SK-N-SH treated with all-trans-retinoic acid at 6 μM for 48 hours (cell line): ENCODE measurements around the gene MTRF1.

Experiments used
- ATAC-seq: fragments of 200-7000 bp; cut with Tn5 transposase; 3 replicates; pipeline ENCODE4 v1.9.1; 2020; ENCODE audit warnings: mild to moderate bottlenecking, moderate library complexity
- ARNTL ChIP-seq: fragments of 450-650 bp; formaldehyde crosslinking; IDR thresholded peaks from 2 replicates; pipeline ENCODE4 v1.5.0; 2020; ENCODE audit warnings: low read depth, mild to moderate bottlenecking, moderate library complexity, borderline replicate concordance
- BACH2 ChIP-seq: fragments of 250-450 bp; sonication (Bioruptor Pico); IDR thresholded peaks from 2 replicates; pipeline ENCODE4 v1.9.0; 2021; ENCODE audit warnings: mild to moderate bottlenecking, borderline replicate concordance
- CSDC2 ChIP-seq: fragments of 250-450 bp; sonication (Bioruptor Pico); IDR thresholded peaks from 2 replicates; pipeline ENCODE4 v1.5.0; 2020; ENCODE audit warnings: mild to moderate bottlenecking, moderate library complexity
- ESRRG ChIP-seq: fragments of 250-450 bp; sonication (Bioruptor Pico); IDR thresholded peaks from 2 replicates; pipeline ENCODE4 v1.6.1; 2021; ENCODE audit warnings: mild to moderate bottlenecking
- GLIS3 ChIP-seq: fragments of 250-450 bp; sonication (Bioruptor Pico); IDR thresholded peaks from 2 replicates; pipeline ENCODE4 v1.5.0; 2020; ENCODE audit warnings: mild to moderate bottlenecking, moderate library complexity
- ISL1 ChIP-seq: fragments of 250-450 bp; sonication (Bioruptor Pico); IDR thresholded peaks from 2 replicates; pipeline ENCODE4 v2.1.2; 2022; ENCODE audit warnings: mild to moderate bottlenecking, moderate library complexity
- OSR1 ChIP-seq: fragments of 250-450 bp; sonication (Bioruptor Pico); IDR thresholded peaks from 2 replicates; pipeline ENCODE4 v1.8.0; 2022; ENCODE audit warnings: moderate library complexity, mild to moderate bottlenecking, inconsistent platforms
- PPARA ChIP-seq: fragments of 250-450 bp; sonication (Bioruptor Pico); IDR thresholded peaks from 2 replicates; pipeline ENCODE4 v1.5.0; 2020; ENCODE audit warnings: mild to moderate bottlenecking, borderline replicate concordance
- RARB ChIP-seq: fragments of 250-450 bp; sonication (Bioruptor Pico); IDR thresholded peaks from 2 replicates; pipeline ENCODE4 v1.8.0; 2021; ENCODE audit warnings: mild to moderate bottlenecking, moderate library complexity
- SNAI2 ChIP-seq: fragments of 250-450 bp; sonication (Bioruptor Pico); IDR thresholded peaks from 2 replicates; pipeline ENCODE4 v1.5.0; 2020; ENCODE audit warnings: mild to moderate bottlenecking, moderate library complexity
- TCF4 ChIP-seq: fragments of 250-450 bp; sonication (Bioruptor Pico); IDR thresholded peaks from 2 replicates; pipeline ENCODE4 v1.8.0; 2021; ENCODE audit warnings: mild to moderate bottlenecking, moderate library complexity, borderline replicate concordance
- TOX ChIP-seq: fragments of 250-450 bp; sonication (Bioruptor Pico); IDR thresholded peaks from 2 replicates; pipeline ENCODE4 v1.8.0; 2021; ENCODE audit warnings: mild to moderate bottlenecking, moderate library complexity, borderline replicate concordance
- ZC3H10 ChIP-seq: fragments of 250-450 bp; sonication (Bioruptor Pico); IDR thresholded peaks from 2 replicates; pipeline ENCODE4 v1.5.1; 2021; ENCODE audit warnings: mild to moderate bottlenecking, moderate library complexity
- ZFP3 ChIP-seq: fragments of 250-450 bp; sonication (Bioruptor Pico); IDR thresholded peaks from 2 replicates; pipeline ENCODE4 v1.5.0; 2020; ENCODE audit warnings: mild to moderate bottlenecking, moderate library complexity
- ZFP30 ChIP-seq: fragments of 450-650 bp; formaldehyde crosslinking; IDR thresholded peaks from 2 replicates; pipeline ENCODE4 v1.5.0; 2022; ENCODE audit warnings: mild to moderate bottlenecking, moderate library complexity
- ZNF565 ChIP-seq: fragments of 450-650 bp; formaldehyde crosslinking; conservative IDR thresholded peaks from 2 replicates; pipeline ENCODE4 v1.5.0; 2020; ENCODE audit warnings: low read depth, mild to moderate bottlenecking, moderate library complexity
- ZNF8 ChIP-seq: fragments of 450-650 bp; formaldehyde crosslinking; IDR thresholded peaks from 2 replicates; pipeline ENCODE4 v1.5.0; 2020; ENCODE audit warnings: mild to moderate bottlenecking, moderate library complexity
- TF ChIP-seq, protein P1 (sequence below): fragments of 250-450 bp; sonication (Bioruptor Pico); IDR thresholded peaks from 2 replicates; pipeline ENCODE4 v1.8.0; 2020; ENCODE audit warnings: mild to moderate bottlenecking, moderate library complexity, borderline replicate concordance
- TF ChIP-seq, protein P2 (sequence below): fragments of 250-450 bp; sonication (Bioruptor Pico); IDR thresholded peaks from 2 replicates; pipeline ENCODE4 v1.5.0; 2020; ENCODE audit warnings: mild to moderate bottlenecking, moderate library complexity
- TF ChIP-seq, protein P3 (sequence below): fragments of 250-450 bp; sonication (Bioruptor Pico); IDR thresholded peaks from 2 replicates; pipeline ENCODE4 v1.5.1; 2021; ENCODE audit warnings: mild to moderate bottlenecking, moderate library complexity
- TF ChIP-seq, protein P4 (sequence below): fragments of 250-450 bp; sonication (Bioruptor Pico); IDR thresholded peaks from 2 replicates; pipeline ENCODE4 v1.5.1; 2020; ENCODE audit warnings: low read depth, mild to moderate bottlenecking, moderate library complexity
- TF ChIP-seq, protein P5 (sequence below): fragments of 250-450 bp; sonication (Bioruptor Pico); IDR thresholded peaks from 2 replicates; pipeline ENCODE4 v1.8.0; 2021; ENCODE audit warnings: low read depth, mild to moderate bottlenecking, moderate library complexity, borderline replicate concordance

Gene MTRF1

DNA sequence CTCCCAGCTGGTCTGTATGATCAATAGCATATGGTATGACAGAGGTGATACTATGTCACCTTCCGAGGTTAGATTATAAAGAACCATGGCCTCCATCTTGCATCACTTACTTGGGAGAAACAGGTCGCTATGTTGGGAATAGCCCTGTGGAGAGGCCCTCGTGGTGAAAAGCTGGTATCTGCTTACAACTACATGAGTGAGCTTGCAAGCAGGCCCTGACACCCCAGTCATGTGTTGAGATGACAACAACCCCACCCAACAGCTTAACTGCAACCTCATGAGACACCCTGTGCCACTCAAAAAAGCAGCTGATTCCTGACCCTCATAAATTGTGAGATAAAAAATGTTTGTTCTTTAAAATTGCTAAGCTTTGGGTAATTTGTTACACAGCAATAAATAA, 18.8 kb downstream of the MTRF1 start (continued):
- TF ChIP-seq ZC3H10 (no peak), ZNF565 (CRISPR knock-in tag) (no peak), TOX (CRISPR knock-in tag) (no peak)

DNA sequence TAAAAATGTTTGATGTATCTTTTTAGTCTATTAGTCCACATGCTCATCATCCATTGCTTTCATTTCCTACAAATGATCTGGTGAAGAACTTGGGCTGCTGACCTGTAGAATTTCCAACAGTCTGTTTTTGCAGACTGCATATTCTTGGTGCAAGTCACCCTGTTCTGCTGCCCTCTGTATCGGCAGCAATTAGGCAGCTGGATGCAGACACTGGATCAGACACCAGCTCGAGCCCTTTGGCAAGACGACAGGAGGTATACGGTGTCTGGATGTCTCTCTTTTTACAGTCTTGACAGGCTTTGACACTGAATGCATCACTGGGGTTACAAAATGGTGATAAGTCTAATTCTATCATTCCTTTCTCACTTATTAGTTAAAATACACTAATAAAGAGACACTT, 21.8 kb downstream of the MTRF1 start:
- TF ChIP-seq, protein P1, sequence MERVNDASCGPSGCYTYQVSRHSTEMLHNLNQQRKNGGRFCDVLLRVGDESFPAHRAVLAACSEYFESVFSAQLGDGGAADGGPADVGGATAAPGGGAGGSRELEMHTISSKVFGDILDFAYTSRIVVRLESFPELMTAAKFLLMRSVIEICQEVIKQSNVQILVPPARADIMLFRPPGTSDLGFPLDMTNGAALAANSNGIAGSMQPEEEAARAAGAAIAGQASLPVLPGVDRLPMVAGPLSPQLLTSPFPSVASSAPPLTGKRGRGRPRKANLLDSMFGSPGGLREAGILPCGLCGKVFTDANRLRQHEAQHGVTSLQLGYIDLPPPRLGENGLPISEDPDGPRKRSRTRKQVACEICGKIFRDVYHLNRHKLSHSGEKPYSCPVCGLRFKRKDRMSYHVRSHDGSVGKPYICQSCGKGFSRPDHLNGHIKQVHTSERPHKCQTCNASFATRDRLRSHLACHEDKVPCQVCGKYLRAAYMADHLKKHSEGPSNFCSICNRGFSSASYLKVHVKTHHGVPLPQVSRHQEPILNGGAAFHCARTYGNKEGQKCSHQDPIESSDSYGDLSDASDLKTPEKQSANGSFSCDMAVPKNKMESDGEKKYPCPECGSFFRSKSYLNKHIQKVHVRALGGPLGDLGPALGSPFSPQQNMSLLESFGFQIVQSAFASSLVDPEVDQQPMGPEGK = no peak
- no peak for TF ChIP-seq ZNF8 (CRISPR knock-in tag)
- no peak for TF ChIP-seq ZC3H10
- TF ChIP-seq RARB (CRISPR knock-in tag) = no peak
- no peak for TF ChIP-seq SNAI2
- TF ChIP-seq PPARA (CRISPR knock-in tag) = no peak
- no peak for TF ChIP-seq ESRRG (CRISPR knock-in tag)
- no peak for TF ChIP-seq ZFP30 (CRISPR knock-in tag)
- no peak for TF ChIP-seq ZNF565 (CRISPR knock-in tag)
- TF ChIP-seq, protein P2, sequence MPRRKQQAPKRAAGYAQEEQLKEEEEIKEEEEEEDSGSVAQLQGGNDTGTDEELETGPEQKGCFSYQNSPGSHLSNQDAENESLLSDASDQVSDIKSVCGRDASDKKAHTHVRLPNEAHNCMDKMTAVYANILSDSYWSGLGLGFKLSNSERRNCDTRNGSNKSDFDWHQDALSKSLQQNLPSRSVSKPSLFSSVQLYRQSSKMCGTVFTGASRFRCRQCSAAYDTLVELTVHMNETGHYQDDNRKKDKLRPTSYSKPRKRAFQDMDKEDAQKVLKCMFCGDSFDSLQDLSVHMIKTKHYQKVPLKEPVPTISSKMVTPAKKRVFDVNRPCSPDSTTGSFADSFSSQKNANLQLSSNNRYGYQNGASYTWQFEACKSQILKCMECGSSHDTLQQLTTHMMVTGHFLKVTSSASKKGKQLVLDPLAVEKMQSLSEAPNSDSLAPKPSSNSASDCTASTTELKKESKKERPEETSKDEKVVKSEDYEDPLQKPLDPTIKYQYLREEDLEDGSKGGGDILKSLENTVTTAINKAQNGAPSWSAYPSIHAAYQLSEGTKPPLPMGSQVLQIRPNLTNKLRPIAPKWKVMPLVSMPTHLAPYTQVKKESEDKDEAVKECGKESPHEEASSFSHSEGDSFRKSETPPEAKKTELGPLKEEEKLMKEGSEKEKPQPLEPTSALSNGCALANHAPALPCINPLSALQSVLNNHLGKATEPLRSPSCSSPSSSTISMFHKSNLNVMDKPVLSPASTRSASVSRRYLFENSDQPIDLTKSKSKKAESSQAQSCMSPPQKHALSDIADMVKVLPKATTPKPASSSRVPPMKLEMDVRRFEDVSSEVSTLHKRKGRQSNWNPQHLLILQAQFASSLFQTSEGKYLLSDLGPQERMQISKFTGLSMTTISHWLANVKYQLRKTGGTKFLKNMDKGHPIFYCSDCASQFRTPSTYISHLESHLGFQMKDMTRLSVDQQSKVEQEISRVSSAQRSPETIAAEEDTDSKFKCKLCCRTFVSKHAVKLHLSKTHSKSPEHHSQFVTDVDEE (CRISPR knock-in tag) = no peak
- no peak for ATAC-seq

DNA sequence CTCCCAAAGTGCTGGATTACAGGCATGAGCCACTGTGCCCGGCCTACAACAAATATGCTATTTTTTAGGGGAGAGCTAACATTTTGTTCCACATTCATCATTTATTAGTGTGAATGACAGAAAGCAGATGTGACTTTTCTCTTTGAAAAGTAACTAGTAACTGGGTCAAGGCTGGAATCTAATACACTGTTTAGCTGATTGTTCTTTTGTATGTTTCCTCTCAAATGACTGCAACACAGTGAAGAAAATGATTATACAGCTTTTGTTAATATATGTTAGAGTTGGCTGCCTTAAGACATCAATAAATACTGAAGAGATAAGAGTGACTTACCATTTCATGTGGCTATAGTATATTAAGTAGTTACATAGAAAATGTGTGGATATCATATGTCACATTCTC, 27.0 kb downstream of the MTRF1 start:
- no peak for ATAC-seq
- TF ChIP-seq, protein P3, sequence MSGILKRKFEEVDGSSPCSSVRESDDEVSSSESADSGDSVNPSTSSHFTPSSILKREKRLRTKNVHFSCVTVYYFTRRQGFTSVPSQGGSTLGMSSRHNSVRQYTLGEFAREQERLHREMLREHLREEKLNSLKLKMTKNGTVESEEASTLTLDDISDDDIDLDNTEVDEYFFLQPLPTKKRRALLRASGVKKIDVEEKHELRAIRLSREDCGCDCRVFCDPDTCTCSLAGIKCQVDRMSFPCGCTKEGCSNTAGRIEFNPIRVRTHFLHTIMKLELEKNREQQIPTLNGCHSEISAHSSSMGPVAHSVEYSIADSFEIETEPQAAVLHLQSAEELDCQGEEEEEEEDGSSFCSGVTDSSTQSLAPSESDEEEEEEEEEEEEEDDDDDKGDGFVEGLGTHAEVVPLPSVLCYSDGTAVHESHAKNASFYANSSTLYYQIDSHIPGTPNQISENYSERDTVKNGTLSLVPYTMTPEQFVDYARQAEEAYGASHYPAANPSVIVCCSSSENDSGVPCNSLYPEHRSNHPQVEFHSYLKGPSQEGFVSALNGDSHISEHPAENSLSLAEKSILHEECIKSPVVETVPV (CRISPR knock-in tag) = no peak
- TF ChIP-seq TCF4 (CRISPR knock-in tag) (no peak), PPARA (CRISPR knock-in tag) (no peak), OSR1 (CRISPR knock-in tag) (no peak), CSDC2 (CRISPR knock-in tag) (no peak), ISL1 (CRISPR knock-in tag) (no peak), BACH2 (CRISPR knock-in tag) (no peak), ZNF8 (CRISPR knock-in tag) (no peak), ZFP3 (CRISPR knock-in tag) (no peak), ZFP30 (CRISPR knock-in tag) (no peak), GLIS3 (CRISPR knock-in tag) (no peak), TOX (CRISPR knock-in tag) (no peak), ZNF565 (CRISPR knock-in tag) (no peak), SNAI2 (no peak), ARNTL (CRISPR knock-in tag) (no peak)
- TF ChIP-seq, protein P4, sequence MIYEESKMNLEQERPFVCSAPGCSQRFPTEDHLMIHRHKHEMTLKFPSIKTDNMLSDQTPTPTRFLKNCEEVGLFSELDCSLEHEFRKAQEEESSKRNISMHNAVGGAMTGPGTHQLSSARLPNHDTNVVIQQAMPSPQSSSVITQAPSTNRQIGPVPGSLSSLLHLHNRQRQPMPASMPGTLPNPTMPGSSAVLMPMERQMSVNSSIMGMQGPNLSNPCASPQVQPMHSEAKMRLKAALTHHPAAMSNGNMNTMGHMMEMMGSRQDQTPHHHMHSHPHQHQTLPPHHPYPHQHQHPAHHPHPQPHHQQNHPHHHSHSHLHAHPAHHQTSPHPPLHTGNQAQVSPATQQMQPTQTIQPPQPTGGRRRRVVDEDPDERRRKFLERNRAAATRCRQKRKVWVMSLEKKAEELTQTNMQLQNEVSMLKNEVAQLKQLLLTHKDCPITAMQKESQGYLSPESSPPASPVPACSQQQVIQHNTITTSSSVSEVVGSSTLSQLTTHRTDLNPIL = no peak
- TF ChIP-seq, protein P2 (CRISPR knock-in tag) = no peak
- TF ChIP-seq, protein P5, sequence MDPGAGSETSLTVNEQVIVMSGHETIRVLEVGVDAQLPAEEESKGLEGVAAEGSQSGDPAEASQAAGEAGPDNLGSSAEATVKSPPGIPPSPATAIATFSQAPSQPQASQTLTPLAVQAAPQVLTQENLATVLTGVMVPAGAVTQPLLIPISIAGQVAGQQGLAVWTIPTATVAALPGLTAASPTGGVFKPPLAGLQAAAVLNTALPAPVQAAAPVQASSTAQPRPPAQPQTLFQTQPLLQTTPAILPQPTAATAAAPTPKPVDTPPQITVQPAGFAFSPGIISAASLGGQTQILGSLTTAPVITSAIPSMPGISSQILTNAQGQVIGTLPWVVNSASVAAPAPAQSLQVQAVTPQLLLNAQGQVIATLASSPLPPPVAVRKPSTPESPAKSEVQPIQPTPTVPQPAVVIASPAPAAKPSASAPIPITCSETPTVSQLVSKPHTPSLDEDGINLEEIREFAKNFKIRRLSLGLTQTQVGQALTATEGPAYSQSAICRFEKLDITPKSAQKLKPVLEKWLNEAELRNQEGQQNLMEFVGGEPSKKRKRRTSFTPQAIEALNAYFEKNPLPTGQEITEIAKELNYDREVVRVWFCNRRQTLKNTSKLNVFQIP (CRISPR knock-in tag) = no peak
- TF ChIP-seq, all 23 proteins: peak for 0
